GM12878 (cell line): ENCODE results near the gene SETBP1. TPM values are rescaled to one million over a fixed set of nuclear protein-coding genes. Genes with fewer than 3 reads are reported as not detected.

Source experiments
- ATAC-seq: fragments of 200-7000 bp; cut with Tn5 transposase; 3 replicates; pipeline ENCODE4 v1.9.1; 2020; ENCODE audit warnings: mild to moderate bottlenecking, moderate library complexity
- BruUV-seq: library from RNA; stranded (reverse); fragments of 400-500 nt; replicated peaks from 2 replicates; lab custom pipeline; 2021; lab: Mats Ljungman, UMichigan
- CTCF ChIA-PET: fragments of 300-600 bp; sonication (Branson Sonifier 250); formaldehyde crosslinking; extraction: SDS; loops from one replicate; lab custom pipeline; 2021; ENCODE audit warnings: inconsistent platforms; lab: Yijun Ruan, JAX
- POLR2A ChIA-PET: fragments of 350-600 bp; formaldehyde crosslinking; extraction: SDS; loops from one replicate; lab custom pipeline; 2021; ENCODE audit warnings: inconsistent platforms; lab: Charles Lee
- RAD21 ChIA-PET: fragments of 300-600 bp; sonication (Branson Sonifier 250); formaldehyde crosslinking; loops from one replicate; lab custom pipeline; 2023; ENCODE audit warnings: antibody characterized with exemption; ENCODE audit not compliant: unreplicated experiment; lab: Charles Lee
- SMC1A ChIA-PET: fragments of 300-600 bp; sonication (Branson Sonifier 250); formaldehyde crosslinking; loops from one replicate; lab custom pipeline; 2023; ENCODE audit not compliant: unreplicated experiment, uncharacterized antibody; lab: Charles Lee
- DNase-seq: peaks from one replicate; pipeline ENCODE4 v3.0.0-alpha.2; 2011; ENCODE audit warnings: low read depth, low spot score
- FAIRE-seq: peaks from 3 replicates; lab custom pipeline; 2011; peaks lifted over from hg19 to GRCh38; lab: Jason Lieb, UNC
- H2AFZ ChIP-seq: 2 replicates; pipeline ENCODE4 v1.6.0; 2011; ENCODE audit warnings: low read depth, low read length, control low read depth; ENCODE audit not compliant: control insufficient read depth
- H3K27ac ChIP-seq: 2 replicates; pipeline ENCODE4 v1.5.1; 2011; ENCODE audit warnings: control low read depth; ENCODE audit not compliant: control insufficient read depth, insufficient read depth
- H3K27me3 ChIP-seq, 2 experiments: replicated peaks in 1 of 2; 2 replicates each; pipeline versions ENCODE4 v1.6.0 to v1.6.1; 2011; ENCODE audit warnings: low read length in 1 of 2; ENCODE audit not compliant: control insufficient read depth in 2 of 2, insufficient read depth in 2 of 2
- H3K36me3 ChIP-seq, 2 experiments: 2 replicates each; pipeline ENCODE4 v1.5.1; 2011; ENCODE audit warnings: low read length in 1 of 2; ENCODE audit not compliant: control insufficient read depth in 2 of 2, insufficient read depth in 2 of 2
- H3K4me1 ChIP-seq: 2 replicates; pipeline ENCODE4 v1.6.1; 2011; ENCODE audit warnings: mild to moderate bottlenecking, low read length, moderate library complexity, mixed read lengths; ENCODE audit not compliant: control insufficient read depth, insufficient read depth
- H3K4me2 ChIP-seq: 2 replicates; pipeline ENCODE4 v1.6.0; 2011; ENCODE audit warnings: control low read depth; ENCODE audit not compliant: control insufficient read depth, insufficient read depth
- H3K4me3 ChIP-seq: fragments of 200-600 bp; sonication (generic); 2 replicates; pipeline ENCODE4 v1.5.1; 2016
- H3K79me2 ChIP-seq: 2 replicates; pipeline ENCODE4 v1.6.0; 2011; ENCODE audit warnings: low read length; ENCODE audit not compliant: control insufficient read depth, insufficient read depth
- H3K9ac ChIP-seq: 2 replicates; pipeline ENCODE4 v1.8.0; 2011; ENCODE audit warnings: low read length, control low read depth, mixed read lengths; ENCODE audit not compliant: control insufficient read depth, insufficient read depth
- H3K9me3 ChIP-seq: replicated peaks from 3 replicates; pipeline ENCODE4 v1.5.1; 2011; ENCODE audit warnings: mild to moderate bottlenecking, low read length; ENCODE audit not compliant: control insufficient read depth, insufficient read depth
- H4K20me1 ChIP-seq: 2 replicates; pipeline ENCODE4 v1.6.0; 2011; ENCODE audit not compliant: control insufficient read depth, insufficient read depth
- ATF7 ChIP-seq: fragments of 450-650 bp; IDR thresholded peaks from 2 replicates; pipeline ENCODE4 v1.6.1; 2016; ENCODE audit warnings: low read depth, mild to moderate bottlenecking
- BMI1 ChIP-seq: fragments of 450-650 bp; IDR thresholded peaks from 2 replicates; pipeline ENCODE4 v1.6.1; 2016; ENCODE audit warnings: mild to moderate bottlenecking, moderate library complexity, borderline replicate concordance
- DPF2 ChIP-seq: fragments of 450-650 bp; IDR thresholded peaks from 2 replicates; pipeline ENCODE4 v1.6.1; 2017; ENCODE audit warnings: mild to moderate bottlenecking
- FOXK2 ChIP-seq: fragments of 450-650 bp; IDR thresholded peaks from 2 replicates; pipeline ENCODE4 v1.6.1; 2017; ENCODE audit warnings: mild to moderate bottlenecking, moderate library complexity
- MXI1 ChIP-seq: fragments of 150-350 bp; IDR thresholded peaks from 2 replicates; pipeline ENCODE4 v1.6.1; 2011; ENCODE audit warnings: low read depth, mild to moderate bottlenecking, inconsistent platforms, low read length, improper control_type of control experiment
- NFXL1 ChIP-seq: fragments of 450-650 bp; IDR thresholded peaks from 2 replicates; pipeline ENCODE4 v1.6.1; 2017; ENCODE audit warnings: antibody characterized with exemption, mild to moderate bottlenecking, borderline replicate concordance
- NRF1 ChIP-seq: conservative IDR thresholded peaks from 2 replicates; pipeline ENCODE4 v1.6.1; 2011; ENCODE audit warnings: mild to moderate bottlenecking, low read depth, low read length, improper control_type of control experiment
- POLR2AphosphoS2 ChIP-seq: IDR thresholded peaks from 2 replicates; pipeline ENCODE4 v1.6.1; 2011; ENCODE audit warnings: low read depth, mild to moderate bottlenecking, low read length, improper control_type of control experiment, moderate library complexity
- RB1 ChIP-seq: fragments of 450-650 bp; formaldehyde crosslinking; IDR thresholded peaks from 2 replicates; pipeline ENCODE4 v1.6.1; 2017; ENCODE audit warnings: mild to moderate bottlenecking, borderline replicate concordance
- RCOR1 ChIP-seq: conservative IDR thresholded peaks from 2 replicates; pipeline ENCODE4 v1.6.1; 2012; ENCODE audit warnings: low read depth, low read length, improper control_type of control experiment
- RUNX3 ChIP-seq: IDR thresholded peaks from 2 replicates; pipeline ENCODE4 v1.6.1; 2012; ENCODE audit warnings: low read length, inconsistent platforms
- SIX5 ChIP-seq: IDR thresholded peaks from 2 replicates; pipeline ENCODE4 v1.6.1; 2011; ENCODE audit warnings: mild to moderate bottlenecking, low read depth, low read length, moderate library complexity; ENCODE audit not compliant: severe bottlenecking
- SMAD5 ChIP-seq: IDR thresholded peaks from 2 replicates; pipeline ENCODE4 v1.6.1; 2016; ENCODE audit warnings: antibody characterized with exemption, low read depth
- SREBF2 ChIP-seq: IDR thresholded peaks from 2 replicates; pipeline ENCODE4 v1.6.1; 2012; ENCODE audit warnings: mild to moderate bottlenecking, low read length
- TARDBP ChIP-seq: IDR thresholded peaks from 2 replicates; pipeline ENCODE4 v1.6.1; 2016; ENCODE audit warnings: borderline replicate concordance
- YBX1 ChIP-seq: fragments of 450-650 bp; IDR thresholded peaks from 2 replicates; pipeline ENCODE4 v1.6.1; 2016; ENCODE audit warnings: antibody characterized with exemption
- ZNF622 ChIP-seq: fragments of 450-650 bp; IDR thresholded peaks from 2 replicates; pipeline ENCODE4 v1.6.1; 2017; ENCODE audit warnings: mild to moderate bottlenecking, inconsistent platforms
- ZSCAN29 ChIP-seq: fragments of 450-650 bp; IDR thresholded peaks from 2 replicates; pipeline ENCODE4 v1.6.1; 2017; ENCODE audit warnings: mild to moderate bottlenecking, moderate library complexity
- WGBS: methylation state at CpG from one replicate; pipeline ENCODE4 v1.1.6; 2016; ENCODE audit warnings: low lambda C conversion rate; ENCODE audit not compliant: insufficient replicate concordance, insufficient coverage; ENCODE audit errors: missing lambda C conversion rate; 5-methylcytosine and 5-hydroxymethylcytosine counted together
- in situ Hi-C: fragments of 300-500 bp; cut with MboI; formaldehyde crosslinking; loops from 9 replicates; pipeline ENCODE4 v1.14.3; 2018; ENCODE audit warnings: mixed read lengths
- intact Hi-C: fragments of 100-400 bp; cut with micrococcal nuclease; formaldehyde crosslinking; loops from one replicate; pipeline ENCODE4 v1.14.2; 2022; ENCODE audit not compliant: unreplicated experiment
- polyA plus RNA-seq, 11 experiments: library from polyadenylated mRNA; depleted of rRNA in 4 of 11; unstranded in 6 of 11; stranded (reverse) in 5 of 11; fragments of >200 nt; fragmentation: Nextera tagmentation in 4 of 11; fragmentation: Illumina TruSeq in 1 of 11; extraction: Ambion mirVana in 4 of 11; extraction: Trizol in 1 of 11; gene quantifications; 1 replicate in 1 of 11; 2 replicates in 10 of 11; pipeline versions ENCODE4 v1.2.1 to v1.2.3, GENCODE V29; 2011 to 2016; ENCODE audit warnings: inconsistent platforms in 2 of 11, missing spikeins in 2 of 11, low read depth in 1 of 11
- total RNA-seq, 4 experiments: library from RNA; depleted of rRNA in 3 of 4; stranded (reverse); fragments of >200 nt in 3 of 4; fragmentation: Illumina TruSeq in 1 of 4; extraction: Trizol in 1 of 4; gene quantifications; 2 replicates each; pipeline versions ENCODE4 v1.2.1 to v1.2.3, GENCODE V29; 2013 to 2021

Gene SETBP1
- total and polyA plus RNA-seq, 10 of the 15 experiments (the other 5 are each of a cell fraction or from before 2014, with no cell fraction given): 0.99 to 29.7 (median 8.3) TPM

GRCh38 chr18:44866103-44866502 lies 185.4 kb downstream of the SETBP1 start (continued):
- TF ChIP-seq SREBF2 (no peak), ZNF622 (no peak)

GRCh38 chr18:44869533-44869932 lies 188.8 kb downstream of the SETBP1 start:
- CTCF ChIA-PET: interaction anchor here (1.1 to 3.3 kb wide), 4 partner anchors 16 to 343 kb away, joined by 3 to 13 read pairs (median 8); no protein-coding TSS in a partner anchor
- TF ChIP-seq TARDBP (no peak), NRF1 (no peak), RCOR1 (no peak), SIX5 (no peak), BMI1 (no peak), RUNX3 (no peak), FOXK2 (no peak), SMAD5 (no peak), MXI1 (no peak), ATF7 (no peak), ZSCAN29 (no peak), YBX1 (no peak), NFXL1 (no peak), RB1 (no peak), DPF2 (no peak), POLR2AphosphoS2 (no peak)
- H3K79me2 ChIP-seq: no peaks in the 10 kb centered on the region

More at GRCh38 chr18:44869533-44869932, 188.8 kb downstream of the SETBP1 start:
- DNase-seq: no peak
- intact Hi-C loops: no loop called here
- Histone ChIP-seq H3K4me2 (no peak overlapping the region), H3K27me3 (no peaks in the 10 kb centered on the region), H3K4me3 (no peak overlapping the region), H3K9ac (no peak overlapping the region), H3K27ac (no peak overlapping the region), H4K20me1 (no peaks in the 10 kb centered on the region), H3K9me3 (no peaks in the 10 kb centered on the region), H3K36me3 (peaks cover 0 to 3% of the 10 kb centered on the region in 2 experiments; a peak in 1 of 4 replicates), H3K4me1 (peaks cover 12% of the 10 kb centered on the region), H2AFZ (no peak overlapping the region)
- in situ Hi-C loops: no loop called here
- ChIA-PET SMC1A (interaction anchor here (1.1 to 3.6 kb wide), 6 partner anchors 9 to 182 kb away, joined by 3 to 18 read pairs (median 6); no protein-coding TSS in a partner anchor), POLR2A (interaction anchor here (1.2 kb wide), 1 partner anchor 28 kb away, joined by 4 read pairs; no protein-coding TSS in a partner anchor), RAD21 (interaction anchor here (0.6 to 1.0 kb wide), 3 partner anchors 14 to 187 kb away, joined by 3 read pairs; no protein-coding TSS in a partner anchor)
- FAIRE-seq: no peak
- no peak for ATAC-seq
- 31% methylated on average over 4 of the region's 4 CpGs for WGBS
- BruUV-seq: no TSS peak
